Liver (tissue), 9 donors: ENCODE results near the gene ARAF. TPM values are rescaled to one million over a fixed set of nuclear protein-coding genes. Genes with fewer than 3 reads are reported as not detected.

Experiments
- DNase-seq: peaks from one replicate; pipeline ENCODE4 v3.0.0-alpha.2; 2017; ENCODE audit warnings: low spot score
- H3K27ac ChIP-seq, 2 donors: one replicate each; pipeline ENCODE4 v1.7.0; 2013; ENCODE audit warnings: inconsistent platforms in 2 of 2, low read length in 2 of 2, control low read depth in 1 of 2, low read depth in 1 of 2, mild to moderate bottlenecking in 1 of 2
- H3K27me3 ChIP-seq, 4 donors: one replicate each; pipeline versions ENCODE4 v1.6.1 to v1.7.0; 2013; ENCODE audit warnings: low read length in 3 of 4, inconsistent platforms in 1 of 4, mild to moderate bottlenecking in 1 of 4, moderate library complexity in 1 of 4; ENCODE audit not compliant: control insufficient read depth in 4 of 4, insufficient read depth in 4 of 4
- H3K36me3 ChIP-seq, 4 donors: one replicate each; pipeline versions ENCODE4 v1.6.1 to v1.7.0; 2013; ENCODE audit warnings: low read length in 3 of 4, mild to moderate bottlenecking in 3 of 4, low read depth in 1 of 4, moderate library complexity in 1 of 4; ENCODE audit not compliant: control insufficient read depth in 4 of 4, insufficient read depth in 3 of 4
- H3K4me1 ChIP-seq, 4 donors: one replicate each; pipeline versions ENCODE4 v1.6.1 to v1.7.0; 2013; ENCODE audit warnings: low read length in 3 of 4, mild to moderate bottlenecking in 3 of 4, moderate library complexity in 1 of 4; ENCODE audit not compliant: control insufficient read depth in 4 of 4, insufficient read depth in 4 of 4
- H3K4me3 ChIP-seq, 3 donors: one replicate each; pipeline versions ENCODE4 v1.6.1 to v1.7.0; 2013; ENCODE audit warnings: low read length in 3 of 3, control low read depth in 1 of 3, low read depth in 1 of 3, mild to moderate bottlenecking in 1 of 3
- H3K9ac ChIP-seq, 2 donors: one replicate each; pipeline ENCODE4 v1.7.0; 2013; ENCODE audit warnings: low read length in 2 of 2, mild to moderate bottlenecking in 2 of 2, moderate library complexity in 2 of 2, control low read depth in 1 of 2, low read depth in 1 of 2
- H3K9me3 ChIP-seq, 4 donors: one replicate each; pipeline versions ENCODE4 v1.6.1 to v1.7.0; 2013; ENCODE audit warnings: low read length in 3 of 4; ENCODE audit not compliant: control insufficient read depth in 4 of 4
- ATF3 ChIP-seq: IDR thresholded peaks from 2 replicates; pipeline ENCODE4 v1.6.1; 2016; ENCODE audit warnings: antibody characterized with exemption
- CTCF ChIP-seq: fragments of 150-350 bp; IDR thresholded peaks from 2 replicates; pipeline ENCODE4 v1.5.1; 2017; ENCODE audit warnings: improper control_type of control experiment, low read depth, low read length; ENCODE audit not compliant: missing input control
- EGR1 ChIP-seq, 2 donors: IDR thresholded peaks; 2 replicates each; pipeline ENCODE4 v1.6.1; 2016 to 2018; ENCODE audit warnings: antibody characterized with exemption in 2 of 2, low read depth in 2 of 2
- FOXA1 ChIP-seq: IDR thresholded peaks from 2 replicates; pipeline ENCODE4 v1.6.1; 2016; ENCODE audit warnings: antibody characterized with exemption
- FOXA2 ChIP-seq: IDR thresholded peaks from 2 replicates; pipeline ENCODE4 v1.6.1; 2016; ENCODE audit warnings: antibody characterized with exemption
- GABPA ChIP-seq, 2 donors: IDR thresholded peaks in 1 of 2; conservative IDR thresholded peaks in 1 of 2; 2 replicates each; pipeline ENCODE4 v1.6.1; 2016; ENCODE audit warnings: antibody characterized with exemption in 2 of 2, mild to moderate bottlenecking in 1 of 2, moderate library complexity in 1 of 2
- HNF4A ChIP-seq, 2 donors: conservative IDR thresholded peaks; 2 replicates each; pipeline ENCODE4 v1.6.1; 2016; ENCODE audit warnings: antibody characterized with exemption in 2 of 2, mild to moderate bottlenecking in 2 of 2
- HNF4G ChIP-seq: IDR thresholded peaks from 2 replicates; pipeline ENCODE4 v1.6.1; 2016; ENCODE audit warnings: antibody characterized with exemption
- JUND ChIP-seq, 2 donors: IDR thresholded peaks; 2 replicates each; pipeline ENCODE4 v1.6.1; 2016; ENCODE audit warnings: antibody characterized with exemption in 2 of 2
- MAX ChIP-seq: IDR thresholded peaks from 2 replicates; pipeline ENCODE4 v1.6.1; 2016; ENCODE audit warnings: antibody characterized with exemption
- NR2F2 ChIP-seq: IDR thresholded peaks from 2 replicates; pipeline ENCODE4 v1.6.1; 2016; ENCODE audit warnings: antibody characterized with exemption
- RAD21 ChIP-seq, 2 donors: IDR thresholded peaks; 2 replicates each; pipeline ENCODE4 v1.6.1; 2016; ENCODE audit warnings: antibody characterized with exemption in 2 of 2, mild to moderate bottlenecking in 2 of 2
- REST ChIP-seq: IDR thresholded peaks from 2 replicates; pipeline ENCODE4 v1.6.1; 2016; ENCODE audit warnings: antibody characterized with exemption, mild to moderate bottlenecking
- RXRA ChIP-seq, 2 donors: IDR thresholded peaks; 2 replicates each; pipeline ENCODE4 v1.6.1; 2017 to 2018; ENCODE audit warnings: antibody characterized with exemption in 2 of 2, mild to moderate bottlenecking in 1 of 2
- SP1 ChIP-seq: IDR thresholded peaks from 2 replicates; pipeline ENCODE4 v1.6.1; 2018; ENCODE audit warnings: antibody characterized with exemption, mild to moderate bottlenecking
- TAF1 ChIP-seq: conservative IDR thresholded peaks from 2 replicates; pipeline ENCODE4 v1.6.1; 2016; ENCODE audit warnings: antibody characterized with exemption, mild to moderate bottlenecking
- YY1 ChIP-seq: IDR thresholded peaks from 2 replicates; pipeline ENCODE4 v1.6.1; 2016; ENCODE audit warnings: antibody characterized with exemption, mild to moderate bottlenecking
- ZBTB33 ChIP-seq: IDR thresholded peaks from 2 replicates; pipeline ENCODE4 v1.6.1; 2016; ENCODE audit warnings: antibody characterized with exemption
- WGBS: extraction: QIAGEN DNeasy Blood & Tissue Kit; methylation state at CpG from one replicate; pipeline ENCODE4 v1.1.7; 2013; 5-methylcytosine and 5-hydroxymethylcytosine counted together
- polyA plus RNA-seq, 2 donors: library from polyadenylated mRNA; stranded (reverse) in 1 of 2; unstranded in 1 of 2; fragments of 200-250 nt in 1 of 2; fragments of >200 nt in 1 of 2; fragmentation: Nextera tagmentation in 1 of 2; extraction: Ambion mirVana in 1 of 2; gene quantifications; one replicate each; pipeline versions ENCODE4 v1.2.1 to v1.2.3, GENCODE V29; 2013 to 2015
- total RNA-seq, 2 donors: library from RNA; depleted of rRNA; stranded (reverse); fragments of >200 nt; gene quantifications; one replicate each; pipeline ENCODE4 v1.2.3, GENCODE V29; 2014
- donor health status: healthy.
- donor health status: healthy.
- donor health status: healthy.
- donor health status: healthy.
- donor health status: healthy.

ARAF gene
- total and polyA plus RNA-seq, 4 donors: 16.2 to 59.8 (median 38.9) TPM

GRCh38 chrX:47611489-47611888 lies 50.5 kb downstream of the ARAF start:
- DNase-seq: no peak
- H3K36me3 ChIP-seq: no peaks in the 10 kb centered on the region
- H3K4me3 ChIP-seq: no peak overlapping the region
- 93% methylated on average over 2 of the region's 2 CpGs for WGBS
- H3K9ac ChIP-seq: no peak overlapping the region
- no peaks in the 10 kb centered on the region for H3K27me3 ChIP-seq
- H3K27ac ChIP-seq: no peak overlapping the region
- TF ChIP-seq HNF4G: no peak
- TF ChIP-seq EGR1 (IDR thresholded peaks at IDR 0.05; ENCODE audit: low read depth in 2 of 2): no peak
- TF ChIP-seq REST: no peak
- no peak for TF ChIP-seq YY1
- no peak for TF ChIP-seq MAX
- no peak for TF ChIP-seq ZBTB33
- TF ChIP-seq FOXA1: no peak
- TF ChIP-seq JUND (IDR thresholded peaks at IDR 0.05): no peak
- no peak for TF ChIP-seq TAF1
- no peak for TF ChIP-seq HNF4A (conservative IDR thresholded peaks at IDR 0.05)
- TF ChIP-seq FOXA2: no peak
- TF ChIP-seq CTCF: no peak
- TF ChIP-seq RXRA (IDR thresholded peaks at IDR 0.05): no peak
- TF ChIP-seq ATF3: no peak
- TF ChIP-seq GABPA (IDR thresholded peaks at IDR 0.05 in 1 of 2, conservative IDR thresholded peaks at IDR 0.05 in 1 of 2): no peak
- no peak for TF ChIP-seq RAD21 (IDR thresholded peaks at IDR 0.05)
- TF ChIP-seq SP1: no peak
- TF ChIP-seq NR2F2: no peak
- H3K9me3 ChIP-seq: no peaks in the 10 kb centered on the region
- H3K4me1 ChIP-seq: no peaks in the 10 kb centered on the region

- H3K9me3 ChIP-seq: no peaks in the 10 kb centered on the region
- no peaks in the 10 kb centered on the region for H3K27me3 ChIP-seq
- H3K9ac ChIP-seq: no peak overlapping the region
- no peak overlapping the region for H3K27ac ChIP-seq
- WGBS: 95% methylated on average over 2 of the region's 2 CpGs
- no peaks in the 10 kb centered on the region for H3K36me3 ChIP-seq
- H3K4me3 ChIP-seq: no peak overlapping the region
- no peak for DNase-seq
- no peaks in the 10 kb centered on the region for H3K4me1 ChIP-seq
- TF ChIP-seq GABPA (IDR thresholded peaks at IDR 0.05 in 1 of 2, conservative IDR thresholded peaks at IDR 0.05 in 1 of 2): no peak
- no peak for TF ChIP-seq JUND (IDR thresholded peaks at IDR 0.05)
- TF ChIP-seq CTCF: no peak
- TF ChIP-seq TAF1: no peak
- no peak for TF ChIP-seq HNF4G
- no peak for TF ChIP-seq YY1
- TF ChIP-seq RAD21 (IDR thresholded peaks at IDR 0.05): no peak
- TF ChIP-seq NR2F2: no peak
- no peak for TF ChIP-seq SP1
- TF ChIP-seq MAX: no peak
- TF ChIP-seq REST: no peak
These were observed 50.9 kb downstream of the ARAF start for GRCh38 chrX:47611926-47612325.
